Stimulated activated naive CD8-positive, alpha-beta T cell treated with anti-CD3 and anti-CD28 coated beads, Interleukin-15, Interleukin-2, amounts not matched to agents 100 ng/mL and 50 ng/mL, for 24 hours (primary cell): ENCODE data around the gene ARNT2.

Source experiments
- H3K27ac Mint-ChIP-seq: one replicate; pipeline ENCODE4 v1.8.0; 2021; ENCODE audit warnings: mild to moderate bottlenecking, mixed read lengths
- H3K27me3 Mint-ChIP-seq: one replicate; pipeline ENCODE4 v1.8.0; 2021; ENCODE audit warnings: mixed read lengths
- H3K36me3 Mint-ChIP-seq: one replicate; pipeline ENCODE4 v1.8.0; 2021; ENCODE audit warnings: low read depth, mixed read lengths
- H3K4me1 Mint-ChIP-seq: one replicate; pipeline ENCODE4 v1.8.0; 2021; ENCODE audit warnings: low read depth, mixed read lengths
- H3K4me3 Mint-ChIP-seq: one replicate; pipeline ENCODE4 v1.8.0; 2021; ENCODE audit warnings: mild to moderate bottlenecking, mixed read lengths
- H3K9me3 Mint-ChIP-seq: one replicate; pipeline ENCODE4 v1.8.0; 2021; ENCODE audit warnings: mixed read lengths

The ARNT2 gene

GRCh38 chr15:80442728-80443403 is 38.7 kb downstream of the ARNT2 start:
- H3K36me3 Mint-ChIP-seq = no peaks in the 10 kb centered on the region
- no peak overlapping the region for H3K27ac Mint-ChIP-seq
- H3K9me3 Mint-ChIP-seq = no peaks in the 10 kb centered on the region
- H3K27me3 Mint-ChIP-seq = peaks cover 21% of the 10 kb centered on the region
- no peaks in the 10 kb centered on the region for H3K4me1 Mint-ChIP-seq
- H3K4me3 Mint-ChIP-seq = no peak overlapping the region

GRCh38 chr15:80444680-80445251 is 40.6 kb downstream of the ARNT2 start:
- H3K4me3 Mint-ChIP-seq = no peak overlapping the region

GRCh38 chr15:80445300-80446041 is 41.3 kb downstream of the ARNT2 start:
- Mint-ChIP-seq H3K4me1 (no peaks in the 10 kb centered on the region), H3K4me3 (no peak overlapping the region), H3K36me3 (no peaks in the 10 kb centered on the region), H3K27ac (no peak overlapping the region), H3K9me3 (no peaks in the 10 kb centered on the region), H3K27me3 (peaks cover 14% of the 10 kb centered on the region)

More at GRCh38 chr15:80444680-80445251, 40.6 kb downstream of the ARNT2 start:
- no peaks in the 10 kb centered on the region for H3K36me3 Mint-ChIP-seq
- H3K4me1 Mint-ChIP-seq = no peaks in the 10 kb centered on the region
- H3K9me3 Mint-ChIP-seq = no peaks in the 10 kb centered on the region
- H3K27ac Mint-ChIP-seq = no peak overlapping the region
- peaks cover 20% of the 10 kb centered on the region for H3K27me3 Mint-ChIP-seq

GRCh38 chr15:80447077-80447476 is 42.9 kb downstream of the ARNT2 start:
- no peak overlapping the region for H3K4me3 Mint-ChIP-seq
- peaks cover 3% of the 10 kb centered on the region for H3K27me3 Mint-ChIP-seq
- no peaks in the 10 kb centered on the region for H3K4me1 Mint-ChIP-seq
- H3K27ac Mint-ChIP-seq = no peak overlapping the region
- no peaks in the 10 kb centered on the region for H3K9me3 Mint-ChIP-seq
- no peaks in the 10 kb centered on the region for H3K36me3 Mint-ChIP-seq

- Mint-ChIP-seq H3K36me3 (no peaks in the 10 kb centered on the region), H3K27me3 (peaks cover 3% of the 10 kb centered on the region), H3K4me3 (no peak overlapping the region), H3K9me3 (no peaks in the 10 kb centered on the region), H3K4me1 (no peaks in the 10 kb centered on the region), H3K27ac (no peak overlapping the region)
These were observed 45.6 kb downstream of the ARNT2 start for GRCh38 chr15:80449825-80450224.

GRCh38 chr15:80450811-80451321 is 46.7 kb downstream of the ARNT2 start:
- Mint-ChIP-seq H3K27ac (no peak overlapping the region), H3K9me3 (no peaks in the 10 kb centered on the region), H3K27me3 (peaks cover 8% of the 10 kb centered on the region), H3K4me3 (no peak overlapping the region), H3K4me1 (no peaks in the 10 kb centered on the region), H3K36me3 (no peaks in the 10 kb centered on the region)

DNA sequence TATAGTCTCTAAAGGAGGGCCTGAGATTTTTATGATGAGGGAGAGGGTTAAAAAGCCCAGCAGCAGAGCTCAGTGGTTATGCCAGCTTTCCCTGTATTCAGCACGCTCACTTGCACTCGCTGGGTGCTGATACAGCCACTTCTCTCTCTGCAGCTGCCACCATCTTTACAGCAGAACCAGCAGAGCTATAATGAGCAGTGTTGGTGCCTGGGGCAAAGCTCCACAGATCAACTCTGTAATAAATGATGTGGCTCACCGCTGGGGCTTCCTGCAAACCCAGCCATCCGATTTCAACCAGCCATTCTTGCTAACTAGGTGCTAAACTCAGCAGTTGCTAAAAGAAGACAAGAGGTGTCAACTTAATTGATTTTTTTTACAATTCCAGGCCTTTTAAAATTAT is 48.0 kb downstream of the ARNT2 start:
- Mint-ChIP-seq H3K4me1 (no peaks in the 10 kb centered on the region), H3K27ac (no peak overlapping the region), H3K36me3 (no peaks in the 10 kb centered on the region), H3K9me3 (no peaks in the 10 kb centered on the region), H3K4me3 (no peak overlapping the region), H3K27me3 (peaks cover 8% of the 10 kb centered on the region)

GRCh38 chr15:80455051-80455648 is 51.0 kb downstream of the ARNT2 start:
- Mint-ChIP-seq H3K4me1 (no peaks in the 10 kb centered on the region), H3K36me3 (no peaks in the 10 kb centered on the region), H3K27me3 (peaks cover 5% of the 10 kb centered on the region), H3K9me3 (no peaks in the 10 kb centered on the region), H3K27ac (no peak overlapping the region), H3K4me3 (no peak overlapping the region)

- Mint-ChIP-seq H3K4me1 (no peaks in the 10 kb centered on the region), H3K27ac (no peak overlapping the region), H3K36me3 (no peaks in the 10 kb centered on the region), H3K4me3 (no peak overlapping the region), H3K27me3 (peaks cover 5% of the 10 kb centered on the region), H3K9me3 (no peaks in the 10 kb centered on the region)
These were observed 51.7 kb downstream of the ARNT2 start for GRCh38 chr15:80455668-80456442.

- Mint-ChIP-seq H3K27me3 (peaks cover 5% of the 10 kb centered on the region), H3K36me3 (no peaks in the 10 kb centered on the region), H3K9me3 (no peaks in the 10 kb centered on the region), H3K27ac (no peak overlapping the region), H3K4me3 (no peak overlapping the region), H3K4me1 (no peaks in the 10 kb centered on the region)
These were observed 52.6 kb downstream of the ARNT2 start for GRCh38 chr15:80456517-80457492.

DNA sequence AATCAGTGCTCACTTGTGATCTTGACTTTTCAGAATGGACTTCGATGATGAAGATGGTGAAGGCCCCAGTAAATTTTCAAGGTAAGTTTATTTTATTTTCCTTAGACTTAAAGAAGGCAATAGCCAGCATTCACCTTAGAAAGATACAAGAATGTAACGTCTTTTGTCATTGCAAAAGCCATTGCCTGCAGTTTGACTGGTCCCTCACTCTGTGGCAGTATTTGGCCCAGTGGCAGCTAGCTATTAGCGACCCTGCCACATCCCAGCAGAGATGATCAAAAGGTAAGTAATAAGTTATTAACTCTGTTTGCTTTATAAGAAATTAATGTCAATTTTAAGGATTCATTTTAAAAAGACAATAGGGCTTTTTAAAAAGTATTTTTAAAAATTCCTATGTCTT is 53.7 kb downstream of the ARNT2 start:
- no peak overlapping the region for H3K4me3 Mint-ChIP-seq
- H3K36me3 Mint-ChIP-seq = no peaks in the 10 kb centered on the region
- H3K27me3 Mint-ChIP-seq = peaks cover 5% of the 10 kb centered on the region
- no peaks in the 10 kb centered on the region for H3K4me1 Mint-ChIP-seq
- no peaks in the 10 kb centered on the region for H3K9me3 Mint-ChIP-seq
- H3K27ac Mint-ChIP-seq = no peak overlapping the region

GRCh38 chr15:80458580-80458979 is 54.4 kb downstream of the ARNT2 start:
- no peak overlapping the region for H3K4me3 Mint-ChIP-seq
- H3K4me1 Mint-ChIP-seq = no peaks in the 10 kb centered on the region
- no peak overlapping the region for H3K27ac Mint-ChIP-seq
- H3K36me3 Mint-ChIP-seq = no peaks in the 10 kb centered on the region
- H3K27me3 Mint-ChIP-seq = peaks cover 5% of the 10 kb centered on the region
- H3K9me3 Mint-ChIP-seq = no peaks in the 10 kb centered on the region

DNA sequence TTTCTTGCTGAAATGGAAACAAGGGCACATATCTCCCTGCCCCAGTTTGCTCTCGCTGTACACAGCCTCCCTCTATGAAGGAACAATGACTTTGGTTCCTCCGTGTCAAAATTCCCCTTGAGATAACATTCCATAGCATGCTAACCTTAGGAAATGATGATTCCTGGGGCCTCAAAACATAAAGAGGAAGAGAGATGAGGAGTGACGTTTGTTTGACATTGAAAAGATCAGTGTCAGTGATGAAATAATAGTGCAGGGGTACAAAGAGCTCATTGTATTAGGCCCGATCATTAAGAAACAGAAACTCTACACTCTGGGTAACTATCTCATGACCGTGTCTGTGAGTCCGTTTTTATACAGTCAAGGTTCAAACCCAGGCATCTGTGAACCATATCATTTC is 55.2 kb downstream of the ARNT2 start:
- H3K27ac Mint-ChIP-seq = no peak overlapping the region
- peaks cover 5% of the 10 kb centered on the region for H3K27me3 Mint-ChIP-seq
- H3K36me3 Mint-ChIP-seq = no peaks in the 10 kb centered on the region
- H3K4me1 Mint-ChIP-seq = no peaks in the 10 kb centered on the region
- H3K4me3 Mint-ChIP-seq = no peak overlapping the region
- H3K9me3 Mint-ChIP-seq = no peaks in the 10 kb centered on the region
